Islet of Langerhans (tissue), 1 donor: ENCODE measurements around the gene KREMEN2.
"Not testable (repeated sequence)": the region's sequence is repeated elsewhere in the genome, so short reads cannot be mapped to it uniquely, and the experiment has no call there.

Experiments used
- FAIRE-seq: peaks from one replicate; lab custom pipeline; 2011; peaks lifted over from hg19 to GRCh38; lab: Jason Lieb, UNC

KREMEN2 gene, protein sequence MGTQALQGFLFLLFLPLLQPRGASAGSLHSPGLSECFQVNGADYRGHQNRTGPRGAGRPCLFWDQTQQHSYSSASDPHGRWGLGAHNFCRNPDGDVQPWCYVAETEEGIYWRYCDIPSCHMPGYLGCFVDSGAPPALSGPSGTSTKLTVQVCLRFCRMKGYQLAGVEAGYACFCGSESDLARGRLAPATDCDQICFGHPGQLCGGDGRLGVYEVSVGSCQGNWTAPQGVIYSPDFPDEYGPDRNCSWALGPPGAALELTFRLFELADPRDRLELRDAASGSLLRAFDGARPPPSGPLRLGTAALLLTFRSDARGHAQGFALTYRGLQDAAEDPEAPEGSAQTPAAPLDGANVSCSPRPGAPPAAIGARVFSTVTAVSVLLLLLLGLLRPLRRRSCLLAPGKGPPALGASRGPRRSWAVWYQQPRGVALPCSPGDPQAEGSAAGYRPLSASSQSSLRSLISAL

DNA sequence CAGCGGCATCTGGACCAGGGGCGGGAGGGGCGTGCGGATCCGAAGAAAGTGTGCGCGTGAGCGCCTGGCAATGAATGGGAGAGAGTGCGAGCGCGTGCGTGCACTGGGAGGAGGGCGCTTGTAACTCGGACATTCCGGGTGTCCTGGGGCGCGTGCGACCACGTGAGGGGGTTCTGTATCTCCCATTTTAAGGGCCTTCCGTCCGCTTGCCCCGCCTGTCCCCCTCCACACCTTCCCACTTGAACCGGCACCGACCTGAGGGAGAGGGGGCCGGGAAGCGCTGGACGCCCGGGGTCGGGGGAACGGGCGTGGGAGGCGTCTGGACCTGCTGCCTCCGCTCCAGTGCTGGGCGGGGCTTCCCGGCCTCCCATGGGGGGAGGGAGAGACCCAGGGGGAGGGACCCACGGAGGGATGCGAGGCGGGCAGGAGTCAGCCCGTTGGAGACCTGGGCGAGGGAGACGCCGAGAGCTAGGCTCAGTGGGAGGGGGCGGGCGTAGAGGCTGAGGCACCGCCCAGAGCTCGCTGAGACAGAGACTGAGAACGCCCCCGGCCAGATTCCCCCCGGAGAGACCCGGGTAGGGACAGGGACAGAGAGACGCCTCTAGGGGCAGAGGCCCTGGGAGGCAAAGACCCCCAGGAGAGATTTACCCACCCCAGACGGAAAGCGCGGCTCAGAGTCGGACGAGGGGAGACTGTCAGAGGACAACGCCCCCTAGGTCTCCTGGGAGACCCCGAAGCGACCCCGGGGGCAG, at the start of gene KREMEN2:
Gene KREMEN2, plus strand, starts transcription at position 553 of the 752 bp plus-strand sequence. CDS start 246 bp downstream, outside the sequence.
- no peak for FAIRE-seq

DNA sequence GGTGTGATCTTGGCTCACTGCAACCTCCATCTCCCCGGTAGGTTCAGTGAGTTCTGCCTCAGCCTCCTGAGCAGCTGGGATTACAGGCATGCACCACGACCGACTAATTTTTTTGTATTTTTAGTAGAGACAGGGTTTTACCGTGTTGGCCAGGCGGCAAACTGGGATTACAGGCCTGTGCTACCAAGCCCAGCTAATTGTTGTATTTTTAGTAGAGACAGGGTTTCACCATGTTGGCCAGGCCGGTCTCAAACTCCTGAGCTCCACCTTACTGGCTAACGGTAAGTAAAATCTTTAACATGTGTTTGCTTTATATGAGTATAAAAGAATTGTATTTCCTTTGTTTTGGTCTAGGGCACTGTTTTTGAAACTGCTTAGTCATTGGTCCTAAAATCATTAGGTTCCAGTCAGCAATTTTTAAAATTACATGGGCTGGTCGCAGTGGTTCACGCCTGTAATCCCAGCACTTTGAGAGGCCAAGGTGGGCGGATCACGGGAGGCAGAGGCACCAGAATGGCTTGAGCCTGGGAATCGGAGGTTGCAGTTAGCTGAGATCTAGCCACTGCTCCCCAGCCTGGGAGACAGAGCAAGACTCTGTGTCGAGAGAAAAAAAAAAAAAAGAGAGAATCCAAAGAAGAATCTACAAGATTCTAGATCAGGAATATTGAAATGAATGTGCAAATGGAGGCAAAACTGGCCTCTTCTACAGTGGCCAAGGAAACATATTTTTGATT, 48.7 kb upstream of the KREMEN2 start:
- no peak for FAIRE-seq

DNA sequence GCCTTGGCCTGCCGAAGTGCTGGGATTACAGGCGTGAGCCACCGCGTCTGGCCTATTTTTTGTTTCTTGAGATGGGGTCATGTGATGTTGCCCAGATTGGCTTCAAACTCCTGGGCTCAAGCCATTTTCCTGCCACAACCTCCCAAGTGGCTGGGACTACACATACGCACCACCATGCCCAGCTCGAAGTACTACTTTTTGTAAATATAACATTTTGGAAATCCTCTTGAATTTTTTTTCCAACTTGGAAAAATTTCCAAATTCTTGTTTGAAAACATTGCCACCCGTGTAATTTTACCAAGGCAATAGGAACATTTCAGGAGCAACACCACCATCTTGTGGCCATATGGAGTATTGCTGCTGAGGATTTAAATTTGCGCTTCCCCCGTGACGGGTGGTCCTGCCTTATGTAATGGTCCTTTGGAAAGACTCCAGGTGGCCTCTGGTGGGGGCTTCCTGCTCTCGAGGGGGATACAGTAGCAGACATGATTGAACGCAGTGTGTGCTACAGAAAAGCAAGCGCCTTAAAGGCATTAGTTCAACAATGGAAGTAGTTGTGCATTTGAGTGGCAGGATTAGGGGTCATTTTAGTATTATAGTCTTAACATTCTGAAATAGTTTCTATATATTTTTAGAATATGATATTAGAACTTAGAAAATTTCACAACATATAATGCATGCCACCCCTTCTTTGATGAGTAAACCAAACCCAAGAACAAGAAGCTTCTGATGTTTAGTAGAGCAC, 44.4 kb upstream of the KREMEN2 start:
- FAIRE-seq, result peak; percentile 84

DNA sequence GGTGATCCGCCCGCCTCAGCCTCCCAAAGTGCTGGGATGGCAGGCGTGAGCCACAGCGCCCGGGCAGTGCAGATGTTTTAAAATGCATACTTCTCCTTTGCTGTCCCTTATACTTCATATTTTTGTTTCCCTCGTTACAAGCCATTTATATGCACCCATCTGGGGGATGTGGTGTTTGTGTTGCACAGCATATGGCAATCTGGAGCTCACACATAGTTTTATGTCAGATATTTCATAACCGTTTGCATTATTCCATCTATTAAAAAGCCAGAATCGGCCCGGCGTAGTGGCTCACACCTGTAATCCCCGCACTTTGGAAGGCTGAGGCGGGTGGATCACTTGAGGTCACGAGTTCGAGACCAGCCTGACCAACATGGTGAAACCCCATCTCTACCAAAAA, 40.6 kb upstream of the KREMEN2 start:
- no peak for FAIRE-seq

DNA sequence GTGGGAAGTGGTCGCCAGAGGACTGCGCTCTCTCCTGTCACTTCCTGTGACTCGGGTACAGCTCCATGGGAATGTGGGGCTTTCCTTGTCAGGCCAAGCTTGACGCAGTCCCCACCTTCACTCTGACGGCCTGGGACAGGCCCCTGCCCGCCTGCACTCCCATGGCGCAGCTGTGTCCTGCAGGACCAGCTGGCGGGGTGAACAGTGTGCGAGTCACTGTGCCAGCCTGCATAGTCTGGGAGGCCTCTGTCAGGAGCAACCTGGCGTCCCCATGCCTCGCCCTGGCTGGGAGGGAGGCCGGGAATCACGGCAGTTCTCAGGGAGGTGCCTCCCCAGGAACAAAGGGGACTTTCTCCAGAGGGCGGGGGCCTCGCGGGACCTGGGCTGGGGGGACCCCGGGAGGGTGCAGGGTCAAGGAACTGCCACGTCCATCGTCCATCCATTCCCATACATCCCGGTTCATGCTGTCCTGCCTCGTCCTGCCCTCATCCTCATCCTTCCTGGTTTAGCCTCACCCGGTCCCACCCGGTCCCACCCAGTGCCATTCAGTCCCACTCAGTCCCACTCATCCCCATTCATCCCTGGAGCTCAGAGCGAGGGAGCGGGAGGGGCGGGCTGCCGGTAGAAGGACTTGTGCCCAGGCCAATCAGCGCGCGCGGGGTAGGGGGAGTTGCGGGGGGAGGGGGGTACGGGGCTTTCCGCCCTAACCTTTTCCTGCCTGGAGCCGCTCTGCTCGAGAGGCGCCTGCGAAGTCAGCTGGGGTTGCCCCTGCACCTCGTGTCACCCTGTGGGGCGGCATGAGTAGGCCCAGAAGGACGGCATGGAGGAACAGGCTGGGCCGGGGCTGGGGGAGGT, 38.9 kb upstream of the KREMEN2 start:
- no peak for FAIRE-seq

DNA sequence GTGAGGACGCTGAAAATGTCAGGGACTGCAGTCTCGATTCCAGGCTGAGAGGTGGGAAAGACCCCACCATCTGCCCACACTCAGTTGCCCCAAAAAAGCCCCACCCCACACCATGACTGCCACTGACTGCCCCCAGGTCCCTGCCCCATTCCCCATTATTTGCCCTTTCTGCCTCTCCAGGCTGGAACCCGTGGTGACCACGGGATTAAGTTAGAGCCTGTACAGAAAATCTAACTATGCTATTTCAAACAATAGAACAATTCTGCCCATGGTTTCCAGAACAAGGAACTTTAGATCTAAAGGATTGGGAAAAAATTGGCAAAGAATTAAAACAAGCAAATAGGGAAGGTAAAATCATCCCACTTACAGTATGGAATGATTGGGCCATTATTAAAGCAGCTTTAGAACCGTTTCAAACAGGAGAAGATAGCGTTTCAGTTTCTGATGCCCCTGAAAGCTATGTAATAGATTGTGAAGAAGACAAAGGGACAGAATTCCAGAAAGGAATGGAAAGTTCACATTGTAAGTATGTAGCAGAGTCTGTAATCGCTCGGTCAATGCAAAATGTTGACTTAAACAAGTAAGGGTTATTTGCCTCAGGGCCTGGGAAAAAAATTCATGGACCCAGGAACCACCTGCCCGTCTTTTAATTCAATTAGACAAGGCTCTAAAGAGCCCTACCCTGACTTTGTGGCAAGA, 38.0 kb upstream of the KREMEN2 start:
- FAIRE-seq, result no peak

DNA sequence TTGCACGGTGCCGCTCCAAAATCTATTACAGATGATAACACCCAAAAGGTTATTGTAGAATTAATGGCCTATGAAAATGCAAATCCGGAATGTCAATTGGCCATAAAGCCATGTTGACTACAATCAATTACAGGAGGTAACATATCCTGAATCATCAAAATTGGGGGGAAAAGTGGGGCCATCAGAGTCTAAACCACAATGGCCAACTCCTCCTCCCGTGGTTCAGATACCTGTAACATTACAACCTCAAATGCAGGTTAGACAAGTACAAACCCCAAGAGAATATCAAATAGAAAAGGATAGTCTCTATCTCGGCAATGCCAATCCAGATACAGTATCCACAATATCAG, 37.5 kb upstream of the KREMEN2 start:
- no peak for FAIRE-seq

DNA sequence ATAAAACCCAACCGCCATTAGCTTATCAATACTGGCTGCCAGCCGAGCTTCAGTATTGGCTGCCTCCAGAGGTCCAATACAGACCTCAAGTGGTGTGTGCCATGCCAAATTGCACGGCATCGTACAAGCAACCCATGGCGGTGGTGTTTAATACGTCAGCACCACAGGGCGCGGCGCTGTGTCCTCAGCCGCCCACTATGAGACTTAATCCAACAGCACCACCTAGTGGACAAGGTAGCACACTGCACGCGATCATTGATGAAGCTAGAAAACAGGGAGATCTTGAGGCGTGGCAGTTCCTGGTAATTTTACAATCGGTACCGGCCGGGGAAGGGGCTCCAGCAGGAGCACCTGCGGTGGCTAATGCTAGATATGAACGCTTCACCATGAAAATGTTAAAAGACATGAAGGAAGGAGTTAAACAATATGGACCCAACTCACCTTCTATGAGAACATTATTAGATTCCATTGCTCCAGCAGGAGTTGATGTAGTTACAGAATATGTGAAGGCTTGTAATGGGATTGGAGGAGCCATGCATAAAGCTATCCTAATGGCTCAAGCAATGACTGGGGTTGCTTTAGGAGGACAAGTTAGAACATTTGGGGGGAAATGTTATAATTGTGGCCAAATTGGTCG, 36.9 kb upstream of the KREMEN2 start:
- no peak for FAIRE-seq

DNA sequence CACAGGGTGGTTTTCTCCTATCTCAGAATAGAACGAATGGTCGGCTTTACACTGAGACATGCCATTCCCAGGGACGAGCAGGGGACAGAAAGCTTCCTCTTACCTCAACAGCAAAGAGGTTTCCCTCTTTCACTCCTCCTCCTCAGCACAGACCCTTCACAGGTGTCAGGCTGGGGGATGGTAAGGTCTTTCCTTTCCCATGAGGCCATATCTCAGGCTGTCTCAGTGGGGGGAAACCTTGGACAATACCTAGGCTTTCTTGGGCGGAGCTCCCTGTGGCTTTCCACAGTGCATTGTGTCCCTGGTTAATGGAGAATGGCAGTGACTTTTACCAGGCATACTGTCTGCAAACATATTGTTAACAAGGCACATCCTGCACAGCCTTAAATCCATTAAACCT, 35.9 kb upstream of the KREMEN2 start:
- FAIRE-seq, result not testable (repeated sequence)

DNA sequence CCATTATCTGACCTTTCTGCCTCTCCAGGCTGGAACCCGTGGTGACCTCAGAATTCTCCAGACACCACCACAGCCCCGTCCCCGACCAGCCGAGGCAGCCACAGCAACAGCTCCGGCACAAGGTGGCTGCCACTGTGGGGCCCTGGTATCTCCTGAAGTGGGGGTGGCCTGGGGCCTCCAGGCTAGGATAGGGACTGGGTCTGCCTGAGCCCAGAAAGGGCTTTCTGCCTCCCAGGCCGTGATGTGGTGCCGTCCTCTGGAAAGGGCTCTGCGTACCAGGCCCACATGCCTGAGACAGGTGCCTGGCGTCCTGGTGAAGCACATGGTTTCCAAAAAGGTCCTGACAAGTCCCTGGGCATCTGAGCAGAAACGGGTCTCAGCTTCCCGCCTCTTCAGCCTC, 35.3 kb upstream of the KREMEN2 start:
- FAIRE-seq, result no peak

DNA sequence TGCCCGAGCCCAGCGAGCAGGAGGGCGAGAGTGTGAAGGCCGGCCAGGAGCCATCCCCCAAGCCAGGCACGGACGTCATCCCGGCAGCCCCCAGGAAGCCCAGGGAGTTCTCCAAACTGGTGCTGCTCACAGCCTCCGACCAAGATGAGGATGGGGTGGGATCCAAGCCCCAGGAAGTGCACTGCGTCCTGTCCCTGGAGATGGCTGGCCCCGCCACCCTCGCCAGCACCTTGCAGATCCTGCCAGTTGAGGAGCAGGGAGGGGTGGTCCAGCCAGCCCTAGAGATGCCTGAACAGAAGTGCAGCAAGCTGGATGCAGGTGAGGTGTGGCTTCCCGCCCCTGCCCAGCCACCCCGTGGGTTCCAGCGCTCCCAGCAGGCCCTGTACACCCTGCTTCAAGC, 34.4 kb upstream of the KREMEN2 start:
- FAIRE-seq, result no peak

DNA sequence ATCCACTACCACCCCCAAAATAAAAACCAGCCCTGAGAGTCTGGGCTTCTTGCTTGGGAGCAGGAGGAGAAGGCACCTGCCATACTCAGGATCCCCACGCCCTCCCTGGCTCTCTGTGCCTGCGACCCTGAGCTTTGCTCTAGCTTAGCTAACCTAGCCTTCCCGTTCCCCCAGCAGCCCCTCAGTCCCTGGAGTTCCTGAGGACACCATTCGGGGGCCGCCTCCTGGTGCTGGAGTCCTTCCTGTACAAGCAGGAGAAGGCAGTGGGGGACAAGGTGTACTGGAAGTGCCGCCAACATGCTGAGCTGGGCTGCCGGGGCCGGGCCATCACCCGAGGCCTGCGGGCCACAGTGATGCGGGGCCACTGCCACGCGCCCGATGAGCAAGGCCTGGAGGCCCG, 33.8 kb upstream of the KREMEN2 start:
- no peak for FAIRE-seq

DNA sequence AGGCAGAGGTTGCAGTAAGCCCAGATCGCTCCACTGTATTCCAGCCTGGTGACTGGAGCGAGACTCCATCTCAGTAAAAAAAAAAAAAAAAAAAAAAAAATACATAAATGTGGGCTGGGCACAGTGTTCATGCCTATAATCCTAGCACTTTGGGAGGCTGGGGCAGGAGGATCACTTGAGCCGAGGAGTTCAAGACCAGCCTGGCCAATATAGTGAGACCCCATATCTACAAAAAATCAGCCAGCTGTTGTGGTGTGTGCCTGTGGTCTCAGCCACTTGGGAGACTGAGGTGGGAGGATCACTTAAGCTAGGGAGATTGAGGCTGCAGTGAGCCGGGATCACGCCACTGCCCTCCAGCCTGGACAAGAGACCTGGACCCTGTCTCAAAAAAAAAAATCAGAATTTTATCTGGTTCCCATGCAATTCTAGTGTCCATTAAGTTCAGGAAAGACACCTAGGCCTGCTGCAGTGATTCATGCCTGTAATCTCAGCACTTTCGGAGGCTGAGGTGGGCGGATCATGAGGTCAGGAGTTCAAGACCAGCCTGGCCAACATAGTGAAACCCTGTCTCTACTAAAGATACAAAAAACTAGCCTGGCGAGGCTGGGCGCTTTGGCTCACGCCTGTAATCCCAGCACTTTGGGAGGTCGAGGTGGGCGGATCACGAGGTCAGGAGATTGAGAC, 32.7 kb upstream of the KREMEN2 start:
- FAIRE-seq, result not testable (repeated sequence)

DNA sequence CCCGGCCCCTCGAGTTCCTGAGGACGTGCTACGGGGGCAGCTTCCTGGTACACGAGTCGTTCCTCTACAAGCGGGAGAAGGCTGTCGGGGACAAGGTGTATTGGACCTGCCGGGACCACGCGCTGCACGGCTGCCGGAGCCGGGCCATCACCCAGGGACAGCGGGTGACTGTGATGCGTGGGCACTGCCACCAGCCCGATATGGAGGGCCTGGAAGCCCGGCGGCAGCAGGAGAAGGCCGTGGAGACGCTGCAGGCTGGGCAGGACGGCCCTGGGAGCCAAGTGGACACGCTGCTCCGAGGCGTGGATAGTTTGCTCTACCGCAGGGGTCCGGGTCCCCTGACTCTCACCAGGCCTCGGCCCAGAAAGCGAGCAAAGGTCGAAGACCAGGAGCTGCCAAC, 30.9 kb upstream of the KREMEN2 start:
- no peak for FAIRE-seq

DNA sequence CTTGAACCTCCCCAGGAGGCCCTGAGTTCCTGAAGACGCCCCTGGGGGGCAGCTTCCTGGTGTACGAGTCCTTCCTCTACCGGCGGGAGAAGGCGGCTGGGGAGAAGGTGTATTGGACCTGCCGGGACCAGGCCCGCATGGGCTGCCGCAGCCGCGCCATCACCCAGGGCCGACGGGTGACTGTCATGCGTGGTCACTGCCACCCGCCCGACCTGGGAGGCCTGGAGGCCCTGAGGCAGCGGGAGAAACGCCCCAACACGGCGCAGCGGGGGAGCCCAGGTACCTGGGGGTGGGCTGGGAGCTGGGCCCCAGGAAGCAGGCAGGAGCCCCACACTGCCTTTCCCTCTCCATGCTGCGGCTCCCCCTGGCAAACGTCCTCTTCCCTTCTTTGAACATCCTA, 30.4 kb upstream of the KREMEN2 start:
- no peak for FAIRE-seq

DNA sequence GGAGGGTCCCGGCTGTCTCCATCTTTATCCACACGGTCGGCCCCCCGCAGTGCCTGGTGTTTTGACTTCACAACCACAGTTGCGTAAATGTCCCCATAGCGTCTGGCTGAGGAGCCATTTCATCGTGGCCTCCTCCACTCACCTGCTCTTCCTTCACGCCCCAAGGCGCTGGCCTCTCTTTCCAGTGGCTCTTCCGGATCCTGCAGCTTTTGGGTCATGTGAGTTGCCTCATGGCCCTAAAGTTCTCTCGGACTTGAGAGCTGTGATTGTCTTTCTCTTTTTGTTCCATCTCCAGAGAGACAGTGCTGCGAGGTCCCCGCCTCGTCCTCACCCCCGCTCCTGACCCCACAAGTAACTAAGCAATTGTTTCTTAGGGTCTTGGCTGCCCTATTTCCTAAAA, 29.6 kb upstream of the KREMEN2 start:
- FAIRE-seq, result no peak

DNA sequence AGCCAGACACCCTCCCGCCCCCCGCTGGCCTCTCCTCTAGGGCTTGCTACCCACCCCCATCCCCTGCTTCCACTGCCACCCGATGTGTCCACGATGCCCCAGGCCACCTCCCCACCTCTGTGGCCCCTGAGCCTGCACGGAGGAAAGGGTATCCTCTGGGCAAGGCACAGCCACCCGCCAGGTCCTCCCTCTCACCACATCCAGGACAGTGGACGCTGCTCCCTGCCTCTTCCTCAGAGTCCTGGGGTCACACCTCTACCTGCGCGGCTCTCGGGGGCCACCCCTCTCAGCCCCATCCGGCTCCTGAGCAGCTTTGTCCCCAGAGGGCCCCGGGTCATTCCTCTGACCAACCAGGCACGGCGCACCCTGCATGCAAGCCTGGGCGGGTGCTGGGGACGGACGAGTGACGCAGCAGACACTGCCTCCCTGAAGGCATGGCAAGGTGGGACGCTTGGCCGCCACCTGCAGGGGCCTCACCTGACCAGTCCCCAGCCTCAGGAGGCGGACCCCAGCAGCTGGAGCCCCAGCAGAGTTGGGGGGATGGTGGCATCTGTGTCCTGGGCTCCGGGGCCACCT, 27.6 kb upstream of the KREMEN2 start:
- no peak for FAIRE-seq

DNA sequence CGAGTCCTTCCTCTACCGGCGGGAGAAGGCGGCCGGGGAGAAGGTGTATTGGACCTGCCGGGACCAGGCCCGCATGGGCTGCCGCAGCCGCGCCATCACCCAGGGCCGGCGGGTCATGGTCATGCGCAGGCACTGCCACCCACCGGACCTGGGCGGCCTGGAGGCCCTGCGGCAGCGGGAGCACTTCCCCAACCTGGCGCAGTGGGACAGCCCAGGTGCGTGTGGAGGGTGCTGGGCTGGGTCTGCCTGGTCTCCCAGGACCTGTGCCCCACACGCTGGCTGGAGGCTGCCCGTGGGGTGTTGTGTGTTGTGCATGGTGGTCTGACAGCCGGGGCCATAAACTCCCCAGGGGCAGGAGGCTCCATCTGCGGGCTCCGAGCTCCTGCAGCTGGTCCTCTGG, 26.9 kb upstream of the KREMEN2 start:
- no peak for FAIRE-seq

DNA sequence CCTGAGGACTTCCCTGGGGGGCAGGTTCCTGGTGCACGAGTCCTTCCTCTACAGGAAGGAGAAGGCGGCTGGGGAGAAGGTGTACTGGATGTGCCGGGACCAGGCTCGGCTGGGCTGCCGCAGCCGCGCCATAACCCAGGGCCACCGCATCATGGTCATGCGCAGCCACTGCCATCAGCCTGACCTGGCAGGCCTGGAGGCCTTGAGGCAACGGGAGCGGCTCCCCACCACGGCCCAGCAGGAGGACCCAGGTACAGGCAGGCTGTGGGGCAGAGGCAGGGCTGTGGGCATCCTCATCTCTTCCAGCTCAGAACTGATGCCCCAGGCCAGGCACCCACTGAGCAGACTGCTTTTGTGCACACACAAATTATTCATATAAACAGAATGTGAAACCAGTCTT, 25.9 kb upstream of the KREMEN2 start:
- FAIRE-seq, result no peak
